Stimulated activated naive B cell treated with anti-CD40 and anti-IgM and Interleukin-4, amounts not matched to agents 10 μg/mL and 1 μg/mL and 100 μg/mL, for 72 hours (primary cell): Measurements from ENCODE around the gene ZNF638.
"Not testable (repeated sequence)": the region's sequence is repeated elsewhere in the genome, so short reads cannot be mapped to it uniquely, and the experiment has no call there.

Experiments
- ATAC-seq, 2 donors: fragments of 150-1000 bp; cut with Tn5 transposase; replicated peaks; 2 replicates each; pipeline ENCODE4 v1.10.0; 2021; ENCODE audit warnings: moderate library complexity in 1 of 2
- DNase-seq: peaks from one replicate; pipeline ENCODE4 v3.0.0; 2021
- H3K27ac Mint-ChIP-seq: one replicate; pipeline ENCODE4 v1.8.0; 2022; ENCODE audit warnings: mild to moderate bottlenecking, mixed read lengths
- H3K27me3 Mint-ChIP-seq, 2 donors: one replicate each; pipeline ENCODE4 v1.8.0; 2022; ENCODE audit warnings: mixed read lengths in 2 of 2
- H3K36me3 Mint-ChIP-seq, 2 donors: one replicate each; pipeline ENCODE4 v1.8.0; 2022; ENCODE audit warnings: mixed read lengths in 2 of 2, mild to moderate bottlenecking in 1 of 2
- H3K4me1 Mint-ChIP-seq, 2 donors: one replicate each; pipeline ENCODE4 v1.8.0; 2022; ENCODE audit warnings: mixed read lengths in 2 of 2, mild to moderate bottlenecking in 1 of 2
- H3K4me3 Mint-ChIP-seq, 2 donors: one replicate each; pipeline ENCODE4 v1.8.0; 2022; ENCODE audit warnings: mild to moderate bottlenecking in 2 of 2, mixed read lengths in 2 of 2, moderate library complexity in 1 of 2
- H3K9me3 Mint-ChIP-seq, 2 donors: one replicate each; pipeline ENCODE4 v1.8.0; 2022; ENCODE audit warnings: mixed read lengths in 2 of 2, mild to moderate bottlenecking in 1 of 2

Gene ZNF638

GRCh38 chr2:71445142-71445541 is 113.6 kb downstream of the ZNF638 start:
- not testable (repeated sequence) for H3K4me1 Mint-ChIP-seq, DNase-seq, H3K4me3 Mint-ChIP-seq, H3K9me3 Mint-ChIP-seq, H3K27ac Mint-ChIP-seq, H3K27me3 Mint-ChIP-seq, ATAC-seq
- H3K36me3 Mint-ChIP-seq: peaks cover 6 to 24% of the 10 kb centered on the region in 2 donors

GRCh38 chr2:71446505-71446904 is 114.9 kb downstream of the ZNF638 start:
- Mint-ChIP-seq H3K4me1 (no peaks in the 10 kb centered on the region), H3K4me3 (no peak overlapping the region), H3K36me3 (peaks cover 0 to 16% of the 10 kb centered on the region in 2 donors), H3K27ac (no peak overlapping the region), H3K9me3 (no peaks in the 10 kb centered on the region), H3K27me3 (peaks cover 3 to 5% of the 10 kb centered on the region in 2 donors)
- no peak for DNase-seq
- ATAC-seq: no peak

GRCh38 chr2:71449343-71449742 is 117.8 kb downstream of the ZNF638 start:
- H3K36me3 Mint-ChIP-seq: peaks cover 0 to 5% of the 10 kb centered on the region in 2 donors
- peaks cover 15 to 27% of the 10 kb centered on the region in 2 donors for H3K27me3 Mint-ChIP-seq
- ATAC-seq (no peak), DNase-seq (no peak)
- H3K27ac Mint-ChIP-seq: no peak overlapping the region
- H3K4me1 Mint-ChIP-seq: peaks cover 8% of the 10 kb centered on the region in 2 donors
- H3K9me3 Mint-ChIP-seq: no peaks in the 10 kb centered on the region
- no peak overlapping the region for H3K4me3 Mint-ChIP-seq

- Mint-ChIP-seq H3K9me3 (no peaks in the 10 kb centered on the region), H3K27me3 (peaks cover 36 to 50% of the 10 kb centered on the region in 2 donors), H3K36me3 (peaks cover 0 to 1% of the 10 kb centered on the region in 2 donors), H3K27ac (no peak overlapping the region), H3K4me3 (no peak overlapping the region), H3K4me1 (peaks cover 11% of the 10 kb centered on the region in 2 donors)
- ATAC-seq (no peak), DNase-seq (no peak)
These were observed 120.1 kb downstream of the ZNF638 start for GRCh38 chr2:71451705-71452104.

DNA sequence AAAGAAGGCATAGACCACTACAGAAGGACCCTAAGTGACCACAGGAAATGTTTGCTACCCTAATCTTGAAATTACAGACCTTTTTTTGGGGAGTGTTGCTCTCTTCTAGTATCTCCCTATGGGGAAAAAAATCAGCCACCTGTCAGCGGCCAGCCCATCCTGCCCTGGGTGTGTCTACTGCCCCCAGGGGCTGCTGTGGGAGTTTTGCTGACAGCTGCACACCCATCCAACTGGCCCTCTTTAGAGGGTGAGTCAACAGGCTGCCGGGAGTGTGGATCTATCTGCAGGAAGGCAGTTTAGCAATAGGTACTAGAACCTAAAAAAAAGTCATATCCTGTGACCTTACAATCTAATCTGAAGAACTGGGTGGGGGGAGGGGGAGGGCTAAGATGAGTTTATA is 121.0 kb downstream of the ZNF638 start:
- Mint-ChIP-seq H3K4me1 (peaks cover 11% of the 10 kb centered on the region in 2 donors), H3K27me3 (peaks cover 39 to 52% of the 10 kb centered on the region in 2 donors), H3K4me3 (no peak overlapping the region), H3K9me3 (no peaks in the 10 kb centered on the region), H3K36me3 (peaks cover 0 to 1% of the 10 kb centered on the region in 2 donors), H3K27ac (no peak overlapping the region)
- peak; percentile 56 to 78 for ATAC-seq
- no peak for DNase-seq

GRCh38 chr2:71453404-71454220 is 122.0 kb downstream of the ZNF638 start, which contains the start of gene DYSF:
Gene DYSF, plus strand, starts transcription at chr2:71453561.
- H3K4me3 Mint-ChIP-seq: peak within 1 kb of the TSS; percentile 54 to 69
- peaks cover 0 to 1% of the 10 kb centered on the region in 2 donors for H3K36me3 Mint-ChIP-seq
- no peaks in the 10 kb centered on the region for H3K9me3 Mint-ChIP-seq
- peaks cover 11% of the 10 kb centered on the region in 2 donors for H3K4me1 Mint-ChIP-seq
- DNase-seq (no peak), ATAC-seq (peak; percentile 33 to 41)
- H3K27me3 Mint-ChIP-seq: peaks cover 42 to 52% of the 10 kb centered on the region in 2 donors
- H3K27ac Mint-ChIP-seq: no peak within 1 kb of the TSS

- H3K4me3 Mint-ChIP-seq: peak overlapping the region in 1 of 2 donors; percentile 40
- H3K27me3 Mint-ChIP-seq: peaks cover 42 to 52% of the 10 kb centered on the region in 2 donors
- no peak overlapping the region for H3K27ac Mint-ChIP-seq
- ATAC-seq: no peak
- H3K36me3 Mint-ChIP-seq: peaks cover 0 to 1% of the 10 kb centered on the region in 2 donors
- no peaks in the 10 kb centered on the region for H3K9me3 Mint-ChIP-seq
- no peak for DNase-seq
- peaks cover 11% of the 10 kb centered on the region in 2 donors for H3K4me1 Mint-ChIP-seq
These were observed 122.8 kb downstream of the ZNF638 start for GRCh38 chr2:71454221-71455010.

GRCh38 chr2:71455011-71455740 is 123.6 kb downstream of the ZNF638 start:
- no peaks in the 10 kb centered on the region for H3K9me3 Mint-ChIP-seq
- peaks cover 0 to 1% of the 10 kb centered on the region in 2 donors for H3K36me3 Mint-ChIP-seq
- H3K4me1 Mint-ChIP-seq: peaks cover 11% of the 10 kb centered on the region in 2 donors
- H3K27me3 Mint-ChIP-seq: peaks cover 42 to 52% of the 10 kb centered on the region in 2 donors
- H3K27ac Mint-ChIP-seq: no peak overlapping the region
- DNase-seq (no peak), ATAC-seq (no peak)
- H3K4me3 Mint-ChIP-seq: no peak overlapping the region

DNA sequence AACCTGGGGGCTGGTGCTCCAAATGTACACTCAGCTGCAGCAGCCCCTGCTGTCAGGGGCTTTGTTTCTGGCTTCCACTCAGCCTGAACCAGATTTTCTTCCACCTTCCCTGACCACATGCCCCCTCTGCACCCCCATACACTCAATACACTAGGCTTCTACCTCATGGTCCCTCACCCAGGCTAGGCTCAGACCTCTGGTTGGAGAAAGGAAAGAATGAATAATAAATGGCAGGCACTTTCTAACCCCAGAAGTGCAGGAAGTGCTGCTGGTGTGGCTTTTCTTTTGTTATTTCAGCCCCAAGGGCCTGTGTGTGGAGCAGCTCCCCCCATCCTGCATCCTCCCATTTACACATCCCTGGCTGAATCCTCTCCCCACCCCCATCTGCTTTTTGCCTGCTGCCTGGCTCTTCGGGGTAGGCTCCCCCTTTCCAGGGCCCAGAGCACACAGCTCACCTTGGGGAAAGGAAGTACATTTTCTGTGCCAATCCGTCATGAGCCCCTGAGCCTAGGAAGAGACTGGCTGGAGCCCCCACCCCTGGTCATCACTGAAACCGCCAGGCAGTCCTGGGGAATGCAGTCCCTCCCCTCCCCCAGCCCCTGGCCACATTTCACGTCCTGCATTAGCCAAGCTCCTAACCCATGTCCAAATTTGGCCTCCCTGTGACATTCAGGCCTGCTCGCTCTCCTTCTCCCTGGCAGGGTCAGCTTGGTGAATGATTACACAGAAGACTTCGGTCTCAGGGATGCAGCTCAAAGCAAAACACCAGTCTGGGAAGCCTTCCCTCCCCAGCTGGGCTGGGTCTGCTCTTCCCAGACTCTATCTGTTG is 124.4 kb downstream of the ZNF638 start:
- H3K4me3 Mint-ChIP-seq: no peak overlapping the region
- DNase-seq: no peak
- no peaks in the 10 kb centered on the region for H3K9me3 Mint-ChIP-seq
- H3K4me1 Mint-ChIP-seq: peaks cover 11% of the 10 kb centered on the region in 2 donors
- no peak for ATAC-seq
- peaks cover 0 to 1% of the 10 kb centered on the region in 2 donors for H3K36me3 Mint-ChIP-seq
- H3K27me3 Mint-ChIP-seq: peaks cover 42 to 52% of the 10 kb centered on the region in 2 donors
- no peak overlapping the region for H3K27ac Mint-ChIP-seq

- Mint-ChIP-seq H3K27me3 (peaks cover 36 to 48% of the 10 kb centered on the region in 2 donors), H3K4me1 (peaks cover 11% of the 10 kb centered on the region in 2 donors), H3K36me3 (peaks cover 0 to 1% of the 10 kb centered on the region in 2 donors), H3K4me3 (no peak overlapping the region), H3K27ac (no peak overlapping the region), H3K9me3 (peaks cover 0 to 2% of the 10 kb centered on the region in 2 donors)
- ATAC-seq: no peak
- no peak for DNase-seq
These were observed 125.0 kb downstream of the ZNF638 start for GRCh38 chr2:71456617-71457016.

DNA sequence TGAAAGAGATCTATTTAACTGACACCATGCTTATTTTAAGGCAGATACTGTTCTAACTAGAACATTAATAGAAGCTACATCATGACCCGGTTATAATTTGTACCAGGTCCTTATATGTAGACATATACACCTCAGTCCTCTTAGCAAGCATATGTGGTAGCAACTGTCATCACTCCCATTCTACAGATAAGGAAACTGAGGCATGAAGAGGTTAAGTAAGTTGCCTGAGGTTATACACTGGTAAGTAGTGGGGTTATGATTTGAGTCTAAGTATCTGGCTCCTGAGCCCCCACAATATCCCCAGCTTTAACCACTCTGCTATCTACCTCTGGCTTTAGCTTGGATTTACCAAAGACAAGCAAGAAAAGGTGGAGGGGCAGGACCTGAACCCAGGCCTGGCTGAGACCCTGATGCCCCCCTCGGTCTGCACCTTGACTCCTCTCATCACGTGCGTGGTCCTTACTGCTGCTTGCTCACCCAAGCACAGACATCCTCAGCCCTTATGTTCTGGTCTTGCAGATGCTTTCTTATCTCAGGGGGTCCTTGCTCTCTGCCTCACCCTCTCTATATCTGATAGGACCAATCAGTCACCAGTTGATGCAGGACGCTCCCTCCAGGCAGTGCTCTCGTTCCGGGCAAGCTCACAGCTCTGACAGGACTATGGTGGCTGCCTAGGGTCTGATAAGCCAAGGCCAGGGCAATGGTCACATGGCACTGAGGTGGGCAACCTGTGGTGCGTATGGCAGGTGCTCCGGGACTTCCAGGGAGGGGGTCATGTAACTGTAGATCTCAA is 125.7 kb downstream of the ZNF638 start:
- Mint-ChIP-seq H3K9me3 (peaks cover 0 to 2% of the 10 kb centered on the region in 2 donors), H3K4me1 (peaks cover 10 to 11% of the 10 kb centered on the region in 2 donors), H3K4me3 (no peak overlapping the region), H3K36me3 (peaks cover 0 to 1% of the 10 kb centered on the region in 2 donors), H3K27ac (no peak overlapping the region), H3K27me3 (peaks cover 33 to 41% of the 10 kb centered on the region in 2 donors)
- no peak for ATAC-seq
- no peak for DNase-seq

DNA sequence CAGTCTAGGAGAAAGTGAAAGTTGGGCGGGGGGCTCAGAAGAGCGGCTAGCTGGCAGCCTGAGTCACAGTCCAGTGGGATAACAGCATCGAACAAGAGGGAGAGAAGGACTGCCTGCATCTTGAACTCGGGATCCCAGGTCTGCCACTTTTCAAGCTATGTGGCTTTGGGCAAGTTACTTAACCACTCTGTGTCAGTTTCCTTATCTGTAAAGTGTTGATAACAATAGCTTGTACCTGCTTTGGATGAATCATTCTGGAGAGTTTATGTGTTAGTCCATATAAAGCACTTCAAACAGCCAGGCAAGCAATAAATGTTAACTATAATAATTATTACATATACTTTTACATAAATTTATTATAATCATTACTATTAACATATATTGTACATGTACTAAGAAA is 126.3 kb downstream of the ZNF638 start:
- no peak for DNase-seq
- no peak overlapping the region for H3K27ac Mint-ChIP-seq

More for the DNA sequence above, 126.3 kb downstream of the ZNF638 start:
- Mint-ChIP-seq H3K4me3 (no peak overlapping the region), H3K9me3 (peaks cover 0 to 2% of the 10 kb centered on the region in 2 donors), H3K36me3 (peaks cover 0 to 1% of the 10 kb centered on the region in 2 donors), H3K27me3 (peaks cover 29 to 38% of the 10 kb centered on the region in 2 donors), H3K4me1 (peaks cover 6 to 11% of the 10 kb centered on the region in 2 donors)
- ATAC-seq: no peak
